ENCODE data around the gene CDC42EP1. TPM values are rescaled to one million over a fixed set of nuclear protein-coding genes. Genes with fewer than 3 reads are reported as not detected.

Gene CDC42EP1, protein sequence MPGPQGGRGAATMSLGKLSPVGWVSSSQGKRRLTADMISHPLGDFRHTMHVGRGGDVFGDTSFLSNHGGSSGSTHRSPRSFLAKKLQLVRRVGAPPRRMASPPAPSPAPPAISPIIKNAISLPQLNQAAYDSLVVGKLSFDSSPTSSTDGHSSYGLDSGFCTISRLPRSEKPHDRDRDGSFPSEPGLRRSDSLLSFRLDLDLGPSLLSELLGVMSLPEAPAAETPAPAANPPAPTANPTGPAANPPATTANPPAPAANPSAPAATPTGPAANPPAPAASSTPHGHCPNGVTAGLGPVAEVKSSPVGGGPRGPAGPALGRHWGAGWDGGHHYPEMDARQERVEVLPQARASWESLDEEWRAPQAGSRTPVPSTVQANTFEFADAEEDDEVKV
- total RNA-seq: 28.6 and 35.5 TPM in 2 replicates

DNA sequence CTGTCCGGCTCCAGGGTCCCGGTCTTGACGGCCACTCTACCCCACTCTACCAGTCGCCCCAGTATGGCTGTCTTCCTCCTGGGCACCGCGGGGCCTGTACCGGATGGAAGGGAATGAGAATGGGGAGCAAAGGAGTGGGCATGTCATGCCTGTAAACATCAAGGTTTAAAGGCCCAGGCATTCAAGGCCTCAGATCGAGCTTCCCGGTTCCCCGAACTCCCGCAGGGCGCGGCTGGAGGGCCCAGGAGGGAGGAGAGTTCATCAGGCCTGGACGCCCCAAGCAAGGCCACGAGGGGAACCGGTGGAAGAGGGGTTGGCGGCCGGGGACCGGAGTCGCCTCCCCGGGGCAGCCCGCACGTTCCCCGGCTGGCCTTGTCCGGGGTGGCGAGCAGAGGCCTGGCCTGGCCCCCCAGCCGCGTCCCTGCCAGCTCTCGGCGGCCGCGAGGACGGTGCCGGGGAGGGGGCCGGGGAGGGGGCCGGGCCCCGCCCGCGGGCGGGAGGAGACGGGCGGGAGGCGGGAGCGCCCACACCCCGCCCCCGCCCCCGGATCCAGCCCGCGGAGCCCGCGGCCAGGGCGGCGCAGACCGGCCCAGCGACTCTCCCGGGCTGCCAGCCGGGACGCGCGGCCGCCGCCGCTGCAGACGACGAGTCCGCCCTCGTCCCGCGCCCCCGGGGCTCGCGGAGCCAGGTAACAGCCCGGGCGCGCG, at the start of gene CDC42EP1:
TSS of gene CDC42EP1 (plus strand) at position 580 of the 707 bp plus-strand sequence. CDS start 5,870 bp downstream, outside the sequence.
- peak; percentile 95 for DNase-seq (ENCODE audit: insufficient read length, low spot score, missing footprints)
- Histone ChIP-seq H3K9me3 (ENCODE audit: low read depth, low read length) (no peaks in the 10 kb centered on the region), H2AFZ (ENCODE audit: low read length) (peak within 1 kb of the TSS; percentile 78), H3K4me2 (ENCODE audit: insufficient read depth, low read length) (peak within 1 kb of the TSS; percentile 96), H3K27me3 (ENCODE audit: insufficient read depth, low read length) (no peaks in the 10 kb centered on the region), H3K4me3 (ENCODE audit: insufficient read depth, low read length) (peak within 1 kb of the TSS; percentile 95), H4K20me1 (ENCODE audit: insufficient read depth, low read length) (peaks cover 39% of the 10 kb centered on the region), H3K36me3 (ENCODE audit: insufficient read depth, low read length) (peaks cover 5% of the 10 kb centered on the region), H3K27ac (ENCODE audit: low read depth, low read length) (peak within 1 kb of the TSS; percentile 76), H3K79me2 (ENCODE audit: insufficient read depth, low read length) (peaks cover 40% of the 10 kb centered on the region), H3K4me1 (ENCODE audit: insufficient read depth, low read length) (peaks cover 40% of the 10 kb centered on the region)
- TF ChIP-seq, protein P1, sequence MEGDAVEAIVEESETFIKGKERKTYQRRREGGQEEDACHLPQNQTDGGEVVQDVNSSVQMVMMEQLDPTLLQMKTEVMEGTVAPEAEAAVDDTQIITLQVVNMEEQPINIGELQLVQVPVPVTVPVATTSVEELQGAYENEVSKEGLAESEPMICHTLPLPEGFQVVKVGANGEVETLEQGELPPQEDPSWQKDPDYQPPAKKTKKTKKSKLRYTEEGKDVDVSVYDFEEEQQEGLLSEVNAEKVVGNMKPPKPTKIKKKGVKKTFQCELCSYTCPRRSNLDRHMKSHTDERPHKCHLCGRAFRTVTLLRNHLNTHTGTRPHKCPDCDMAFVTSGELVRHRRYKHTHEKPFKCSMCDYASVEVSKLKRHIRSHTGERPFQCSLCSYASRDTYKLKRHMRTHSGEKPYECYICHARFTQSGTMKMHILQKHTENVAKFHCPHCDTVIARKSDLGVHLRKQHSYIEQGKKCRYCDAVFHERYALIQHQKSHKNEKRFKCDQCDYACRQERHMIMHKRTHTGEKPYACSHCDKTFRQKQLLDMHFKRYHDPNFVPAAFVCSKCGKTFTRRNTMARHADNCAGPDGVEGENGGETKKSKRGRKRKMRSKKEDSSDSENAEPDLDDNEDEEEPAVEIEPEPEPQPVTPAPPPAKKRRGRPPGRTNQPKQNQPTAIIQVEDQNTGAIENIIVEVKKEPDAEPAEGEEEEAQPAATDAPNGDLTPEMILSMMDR (IDR thresholded peaks at IDR 0.05; ENCODE audit: extremely low read depth, low read depth, low read length): no peak

DNA sequence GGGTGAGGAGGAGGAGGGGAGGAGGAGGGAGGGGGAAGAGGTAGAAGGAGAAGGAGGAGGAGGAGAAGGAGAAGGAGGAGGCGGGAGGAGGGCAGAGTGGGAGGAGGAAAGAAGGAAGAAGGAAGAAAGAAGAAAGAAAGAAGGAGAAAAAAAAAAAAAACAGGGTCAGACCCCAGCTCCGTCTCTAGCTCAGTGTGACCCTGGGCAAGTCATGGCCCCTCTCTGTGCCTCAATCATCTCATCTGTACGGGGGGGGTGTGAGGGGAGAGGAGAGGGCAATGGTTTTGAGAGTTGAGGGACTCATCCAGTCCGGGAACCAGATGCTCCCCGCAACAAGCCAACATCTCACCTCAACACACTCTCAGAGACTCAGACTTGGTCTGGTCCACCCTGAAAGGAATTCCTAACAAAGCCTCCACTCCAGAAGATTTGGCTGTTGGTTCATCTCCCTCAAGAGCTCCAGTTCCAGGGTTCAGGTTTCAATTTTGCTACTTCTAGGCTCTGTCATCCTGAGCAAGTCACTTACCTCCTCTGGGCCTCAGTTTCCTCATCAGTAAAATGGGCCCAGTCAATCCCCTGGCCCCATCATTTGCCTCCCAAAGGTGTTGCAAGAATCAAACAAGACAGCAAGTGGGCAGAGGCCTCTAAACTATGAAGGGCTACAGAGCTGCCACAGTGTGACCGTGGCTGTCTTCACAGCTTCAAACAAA, 48.7 kb upstream of the CDC42EP1 start:
- Histone ChIP-seq H3K27me3 (ENCODE audit: insufficient read depth, low read length) (no peaks in the 10 kb centered on the region), H3K27ac (ENCODE audit: low read depth, low read length) (peak overlapping the region; percentile 62), H3K9me3 (ENCODE audit: low read depth, low read length) (no peaks in the 10 kb centered on the region), H3K36me3 (ENCODE audit: insufficient read depth, low read length) (peaks cover 35% of the 10 kb centered on the region), H4K20me1 (ENCODE audit: insufficient read depth, low read length) (peaks cover 25% of the 10 kb centered on the region), H3K79me2 (ENCODE audit: insufficient read depth, low read length) (peaks cover 6% of the 10 kb centered on the region), H3K4me1 (ENCODE audit: insufficient read depth, low read length) (peaks cover 17% of the 10 kb centered on the region), H3K4me3 (ENCODE audit: insufficient read depth, low read length) (peak overlapping the region; percentile 18), H2AFZ (ENCODE audit: low read length) (no peak overlapping the region), H3K4me2 (ENCODE audit: insufficient read depth, low read length) (peak overlapping the region; percentile 63)
- TF ChIP-seq, protein P1 (IDR thresholded peaks at IDR 0.05; ENCODE audit: extremely low read depth, low read depth, low read length): no peak
- DNase-seq (ENCODE audit: insufficient read length, low spot score, missing footprints): no peak

DNA sequence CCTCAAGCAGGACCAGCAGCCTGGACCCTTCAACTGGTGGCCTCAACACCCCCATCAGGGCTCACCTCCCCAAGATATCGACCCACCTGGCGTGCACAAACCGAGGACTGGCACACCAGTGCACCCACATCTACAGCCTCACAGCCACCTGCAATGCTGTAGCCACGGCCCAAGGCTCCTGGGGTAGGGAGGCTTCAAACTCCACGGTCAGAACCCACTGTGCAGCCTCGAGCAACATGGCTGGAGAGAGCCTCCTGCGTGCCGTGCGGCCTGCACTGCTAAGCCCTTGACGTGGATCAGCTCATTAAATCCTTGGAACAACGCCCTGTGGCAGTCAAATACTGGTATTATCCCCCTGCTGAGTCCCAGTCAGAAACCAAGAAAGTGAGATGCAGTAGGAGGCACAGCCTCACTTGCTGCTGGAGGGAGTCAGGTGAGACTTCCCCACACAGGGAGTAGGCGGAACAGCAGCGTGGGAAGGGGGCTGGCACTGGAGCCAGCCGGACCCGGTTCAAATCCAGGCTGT, 45.7 kb upstream of the CDC42EP1 start:
- peaks cover 23% of the 10 kb centered on the region for H3K4me1 ChIP-seq (ENCODE audit: insufficient read depth, low read length)
- H3K79me2 ChIP-seq (ENCODE audit: insufficient read depth, low read length): peaks cover 24% of the 10 kb centered on the region
- no peaks in the 10 kb centered on the region for H3K27me3 ChIP-seq (ENCODE audit: insufficient read depth, low read length)
- H3K9me3 ChIP-seq (ENCODE audit: low read depth, low read length): no peaks in the 10 kb centered on the region
- no peak overlapping the region for H3K4me2 ChIP-seq (ENCODE audit: insufficient read depth, low read length)
- no peak overlapping the region for H3K27ac ChIP-seq (ENCODE audit: low read depth, low read length)
- no peak overlapping the region for H2AFZ ChIP-seq (ENCODE audit: low read length)
- H3K36me3 ChIP-seq (ENCODE audit: insufficient read depth, low read length): peaks cover 24% of the 10 kb centered on the region
- DNase-seq (ENCODE audit: insufficient read length, low spot score, missing footprints): peak; percentile 49
- TF ChIP-seq, protein P1 (IDR thresholded peaks at IDR 0.05; ENCODE audit: extremely low read depth, low read depth, low read length): no peak
- peaks cover 22% of the 10 kb centered on the region for H4K20me1 ChIP-seq (ENCODE audit: insufficient read depth, low read length)
- H3K4me3 ChIP-seq (ENCODE audit: insufficient read depth, low read length): no peak overlapping the region
